Colon (tissue), 2 donors: ENCODE results near the gene KCTD10.
"Not testable (repeated sequence)": the region's sequence is repeated elsewhere in the genome, so short reads cannot be mapped to it uniquely, and the experiment has no call there.

Experiments used
- FAIRE-seq: peaks from 2 replicates; lab custom pipeline; 2012; peaks lifted over from hg19 to GRCh38; lab: Jason Lieb, UNC
- donor health status: control.
- donor health status: control.

KCTD10 gene

GRCh38 chr12:109418848-109419480, 58.1 kb downstream of the KCTD10 start:
- FAIRE-seq, result no peak

GRCh38 chr12:109406147-109406546, 71.0 kb downstream of the KCTD10 start:
- not testable (repeated sequence) for FAIRE-seq

- not testable (repeated sequence) for FAIRE-seq
Measured at GRCh38 chr12:109404841-109405240, 72.3 kb downstream of the KCTD10 start.
